Activated CD4-positive, alpha-beta T cell treated with anti-CD3 and anti-CD28 coated beads for 1 hour (primary cell): Measurements from ENCODE around the gene MYO5C.
"Not testable (repeated sequence)": the region's sequence is repeated elsewhere in the genome, so short reads cannot be mapped to it uniquely, and the experiment has no call there.

Experiments used
- DNase-seq: peaks from one replicate; pipeline ENCODE4 v3.0.0-alpha.2; 2020

The MYO5C gene

GRCh38 chr15:52238989-52239525 is 56.5 kb downstream of the MYO5C start:
- DNase-seq, result not testable (repeated sequence)

- DNase-seq, result no peak
These were observed 57.5 kb downstream of the MYO5C start for GRCh38 chr15:52238149-52238548.

GRCh38 chr15:52236013-52236412 is 59.6 kb downstream of the MYO5C start:
- DNase-seq, result no peak

GRCh38 chr15:52234596-52235541 is 60.7 kb downstream of the MYO5C start:
- no peak for DNase-seq

- no peak for DNase-seq
These were observed 62.2 kb downstream of the MYO5C start for GRCh38 chr15:52233405-52233804.

- no peak for DNase-seq
These were observed 63.3 kb downstream of the MYO5C start for GRCh38 chr15:52232327-52232726.

- DNase-seq, result no peak
These were observed 65.5 kb downstream of the MYO5C start for GRCh38 chr15:52230073-52230472.

GRCh38 chr15:52228921-52229320 is 66.7 kb downstream of the MYO5C start:
- DNase-seq, result no peak

GRCh38 chr15:52227456-52227855 is 68.1 kb downstream of the MYO5C start:
- DNase-seq, result peak; percentile 46

- DNase-seq, result no peak
These were observed 70.4 kb downstream of the MYO5C start for GRCh38 chr15:52225230-52225629.

GRCh38 chr15:52224211-52224610 is 71.4 kb downstream of the MYO5C start:
- no peak for DNase-seq

- no peak for DNase-seq
These were observed 73.9 kb downstream of the MYO5C start for GRCh38 chr15:52221730-52222129.

GRCh38 chr15:52220937-52221660 is 74.5 kb downstream of the MYO5C start:
- no peak for DNase-seq

- DNase-seq, result no peak
These were observed 75.4 kb downstream of the MYO5C start for GRCh38 chr15:52220251-52220650.

GRCh38 chr15:52218816-52219215 is 76.8 kb downstream of the MYO5C start:
- DNase-seq, result no peak

GRCh38 chr15:52218371-52218770 is 77.2 kb downstream of the MYO5C start:
- DNase-seq, result no peak

- DNase-seq, result no peak
These were observed 78.4 kb downstream of the MYO5C start for GRCh38 chr15:52217186-52217585.

GRCh38 chr15:52214553-52214952 is 81.1 kb downstream of the MYO5C start:
- DNase-seq, result no peak

- no peak for DNase-seq
These were observed 82.4 kb downstream of the MYO5C start for GRCh38 chr15:52213206-52213605.

- peak; percentile 60 for DNase-seq
These were observed 87.2 kb downstream of the MYO5C start for GRCh38 chr15:52208306-52208946.

GRCh38 chr15:52207191-52207590 is 88.4 kb downstream of the MYO5C start:
- no peak for DNase-seq

- no peak for DNase-seq
These were observed 89.2 kb downstream of the MYO5C start for GRCh38 chr15:52206446-52206845.

- no peak for DNase-seq
These were observed 90.9 kb downstream of the MYO5C start for GRCh38 chr15:52204657-52205056.
